Endothelial cell of umbilical vein (primary cell): Measurements from ENCODE around the gene ACTMAP. TPM values are rescaled to one million over a fixed set of nuclear protein-coding genes. Genes with fewer than 3 reads are reported as not detected.

Source experiments
- BruUV-seq: library from RNA; stranded (reverse); fragments of 400-500 nt; replicated peaks from 2 replicates; lab custom pipeline; 2021; lab: Mats Ljungman, UMichigan
- CTCF ChIA-PET: fragments of 300-600, 350-600 bp; sonication (Branson Sonifier 250); formaldehyde crosslinking; loops from one replicate; lab custom pipeline; 2021; ENCODE audit warnings: antibody characterized with exemption, inconsistent platforms; lab: Charles Lee
- POLR2A ChIA-PET: fragments of 300-600, 350-600 bp; sonication (Branson Sonifier 250); formaldehyde crosslinking; loops from one replicate; lab custom pipeline; 2021; ENCODE audit warnings: antibody characterized with exemption, inconsistent platforms; lab: Charles Lee
- DNase-seq: peaks from one replicate; pipeline ENCODE4 v3.0.0-alpha.2; 2011; ENCODE audit warnings: low read depth, low spot score
- FAIRE-seq: peaks from 2 replicates; lab custom pipeline; 2011; peaks lifted over from hg19 to GRCh38; lab: Jason Lieb, UNC
- H2AFZ ChIP-seq: 2 replicates; pipeline ENCODE4 v1.6.0; 2012; ENCODE audit warnings: low read depth, low read length, control low read depth, inconsistent platforms
- H3K27ac ChIP-seq: 2 replicates; pipeline ENCODE4 v1.5.1; 2011; ENCODE audit warnings: low read depth, mild to moderate bottlenecking, control low read depth, low read length, moderate library complexity; ENCODE audit not compliant: insufficient read depth
- H3K27me3 ChIP-seq, 2 experiments: 2 replicates each; pipeline versions ENCODE4 v1.6.0 to v1.6.1; 2011; ENCODE audit warnings: low read length in 2 of 2, mixed read lengths in 1 of 2; ENCODE audit not compliant: control insufficient read depth in 2 of 2, insufficient read depth in 2 of 2
- H3K36me3 ChIP-seq, 2 experiments: 2 replicates in 1 of 2; 3 replicates in 1 of 2; pipeline ENCODE4 v1.5.1; 2011; ENCODE audit warnings: low read length in 2 of 2, mild to moderate bottlenecking in 1 of 2, moderate library complexity in 1 of 2; ENCODE audit not compliant: control insufficient read depth in 2 of 2, insufficient read depth in 2 of 2; ENCODE audit errors: extremely low read depth in 1 of 2
- H3K4me1 ChIP-seq: 3 replicates; pipeline ENCODE4 v1.5.1; 2011; ENCODE audit warnings: mild to moderate bottlenecking, low read length; ENCODE audit not compliant: control insufficient read depth, insufficient read depth; ENCODE audit errors: extremely low read depth
- H3K4me2 ChIP-seq: 2 replicates; pipeline ENCODE4 v1.6.1; 2011; ENCODE audit warnings: low read length, control low read depth, mixed read lengths; ENCODE audit not compliant: insufficient read depth
- H3K4me3 ChIP-seq, 3 experiments: fragments of 200-600 bp in 1 of 3; sonication (generic), shearing (Covaris generic) in 1 of 3; replicated peaks in 1 of 3; 2 replicates each; pipeline ENCODE4 v1.5.1; 2011 to 2016; ENCODE audit warnings: control low read depth in 3 of 3, low read length in 3 of 3, mild to moderate bottlenecking in 2 of 3, inconsistent platforms in 1 of 3, low read depth in 1 of 3, moderate library complexity in 1 of 3; ENCODE audit not compliant: insufficient read depth in 1 of 3
- H3K79me2 ChIP-seq: 2 replicates; pipeline ENCODE4 v1.6.0; 2012; ENCODE audit warnings: low read length, inconsistent platforms; ENCODE audit not compliant: control insufficient read depth, insufficient read depth
- H3K9ac ChIP-seq: replicated peaks from 2 replicates; pipeline ENCODE3; 2011; ENCODE audit warnings: low read length, control low read depth; ENCODE audit not compliant: insufficient read depth; ENCODE audit errors: extremely low read depth
- H3K9me1 ChIP-seq: replicated peaks from 3 replicates; pipeline ENCODE4 v1.6.0; 2011; ENCODE audit warnings: mild to moderate bottlenecking, low read length; ENCODE audit not compliant: control insufficient read depth, insufficient read depth; ENCODE audit errors: extremely low read depth
- H3K9me3 ChIP-seq: replicated peaks from 2 replicates; pipeline ENCODE4 v1.5.1; 2012; ENCODE audit warnings: low read length, inconsistent platforms; ENCODE audit not compliant: control insufficient read depth, insufficient read depth
- H4K20me1 ChIP-seq: replicated peaks from 2 replicates; pipeline ENCODE3; 2011; ENCODE audit warnings: mild to moderate bottlenecking, low read length; ENCODE audit not compliant: control insufficient read depth, insufficient read depth; ENCODE audit errors: extremely low read depth
- EZH2 ChIP-seq: IDR thresholded peaks from 2 replicates; pipeline ENCODE4 v1.6.1; 2012; ENCODE audit warnings: borderline replicate concordance, low read depth, mild to moderate bottlenecking, moderate library complexity, low read length, inconsistent platforms; ENCODE audit not compliant: severe bottlenecking
- FOS ChIP-seq: IDR thresholded peaks from 2 replicates; pipeline ENCODE4 v1.6.1; 2011; ENCODE audit warnings: mild to moderate bottlenecking, low read length, moderate library complexity, borderline replicate concordance; ENCODE audit not compliant: insufficient read depth
- GATA2 ChIP-seq: IDR thresholded peaks from 2 replicates; pipeline ENCODE4 v1.7.0; 2011; ENCODE audit warnings: low read depth, mild to moderate bottlenecking, moderate library complexity, mixed read lengths, low read length; ENCODE audit not compliant: insufficient read length, insufficient read depth
- JUN ChIP-seq: IDR thresholded peaks from 2 replicates; pipeline ENCODE4 v1.6.1; 2011; ENCODE audit warnings: borderline replicate concordance, low read depth; ENCODE audit not compliant: insufficient read length, insufficient read depth
- MYC ChIP-seq: IDR thresholded peaks from one replicate; pipeline ENCODE4 v1.6.1; 2011; ENCODE audit warnings: mild to moderate bottlenecking, low read depth, low read length
- POLR2A ChIP-seq: IDR thresholded peaks from 2 replicates; pipeline ENCODE4 v1.6.1; 2012; ENCODE audit warnings: low read depth, mild to moderate bottlenecking, control low read depth, low read length
- POLR2AphosphoS5 ChIP-seq: IDR thresholded peaks from 2 replicates; pipeline ENCODE4 v1.6.1; 2012; ENCODE audit warnings: low read depth, mild to moderate bottlenecking, control low read depth, low read length, moderate library complexity; ENCODE audit not compliant: insufficient read depth
- dilution Hi-C: fragments of 300-500 bp; cut with MboI; formaldehyde crosslinking; loops from one replicate; pipeline ENCODE4 v1.15.0; 2019; ENCODE audit warnings: low sequenced_read_pairs; ENCODE audit not compliant: extremely low pct_ligation_motif_present
- intact Hi-C: fragments of 100-400 bp; cut with micrococcal nuclease; formaldehyde crosslinking; loops from one replicate; pipeline ENCODE4 v1.10.0; 2022
- polyA plus RNA-seq, 4 experiments: library from polyadenylated mRNA; depleted of rRNA in 3 of 4; stranded (reverse) in 3 of 4; unstranded in 1 of 4; fragments of >200 nt; gene quantifications; 2 replicates each; pipeline versions ENCODE4 v1.2.1 to v1.2.3, GENCODE V29; 2011 to 2012; ENCODE audit warnings: missing spikeins in 1 of 4
- total RNA-seq: library from RNA; stranded (reverse); gene quantifications from 2 replicates; pipeline ENCODE4 v1.2.3, GENCODE V29; 2021
- TF ChIP-seq, protein P1 (sequence below), 2 donors: IDR thresholded peaks; 1 replicate in 1 of 2; 2 replicates in 1 of 2; pipeline ENCODE4 v1.5.1; 2011; ENCODE audit warnings: low read length in 2 of 2, mild to moderate bottlenecking in 2 of 2, moderate library complexity in 2 of 2, control low read depth in 1 of 2, inconsistent platforms in 1 of 2, low read depth in 1 of 2; ENCODE audit not compliant: insufficient read depth in 1 of 2; ENCODE audit errors: extremely low read depth in 1 of 2
- TF ChIP-seq, protein P2 (sequence below): IDR thresholded peaks from 2 replicates; pipeline ENCODE4 v1.6.1; 2011; ENCODE audit not compliant: insufficient read depth, insufficient read length

The ACTMAP gene
- total and polyA plus RNA-seq, 2 donors (not counting 3 experiments of a cell fraction or from before 2014, with no cell fraction given), result 5.2 to 9.1 TPM

DNA sequence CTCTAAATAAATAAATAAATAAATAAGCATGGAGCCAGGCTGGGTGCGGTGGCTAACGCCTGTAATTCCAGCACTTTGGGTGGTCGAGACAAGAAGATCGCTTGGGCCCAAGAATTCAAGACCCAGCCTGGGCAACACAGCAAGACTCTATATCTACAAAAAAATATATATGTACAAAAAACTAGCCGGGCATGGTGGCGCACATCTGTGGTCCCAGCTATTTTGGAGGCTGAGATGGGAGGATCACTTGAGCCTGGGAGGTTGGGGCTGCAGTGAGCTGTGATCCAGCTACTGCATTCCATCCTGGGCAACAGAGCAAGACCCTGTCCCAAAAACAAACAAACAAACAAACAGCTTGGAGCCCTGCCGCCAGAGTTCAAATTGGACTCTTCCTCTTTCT lies 2.7 kb downstream of the ACTMAP start:
- dilution Hi-C loops (no loop called here), intact Hi-C loops (no loop called here)
- Histone ChIP-seq H3K27me3 (no peaks in the 10 kb centered on the region), H3K27ac (no peak overlapping the region), H3K4me1 (peaks cover 21% of the 10 kb centered on the region), H2AFZ (no peak overlapping the region), H4K20me1 (no peaks in the 10 kb centered on the region), H3K9ac (no peak overlapping the region), H3K4me3 (no peak overlapping the region), H3K36me3 (no peaks in the 10 kb centered on the region), H3K4me2 (no peak overlapping the region), H3K79me2 (peaks cover 14% of the 10 kb centered on the region), H3K9me1 (no peaks in the 10 kb centered on the region), H3K9me3 (no peaks in the 10 kb centered on the region)
- TF ChIP-seq POLR2AphosphoS5 (no peak), FOS (no peak), EZH2 (no peak), POLR2A (no peak), MYC (no peak), JUN (no peak), GATA2 (no peak)
- TF ChIP-seq, protein P1, sequence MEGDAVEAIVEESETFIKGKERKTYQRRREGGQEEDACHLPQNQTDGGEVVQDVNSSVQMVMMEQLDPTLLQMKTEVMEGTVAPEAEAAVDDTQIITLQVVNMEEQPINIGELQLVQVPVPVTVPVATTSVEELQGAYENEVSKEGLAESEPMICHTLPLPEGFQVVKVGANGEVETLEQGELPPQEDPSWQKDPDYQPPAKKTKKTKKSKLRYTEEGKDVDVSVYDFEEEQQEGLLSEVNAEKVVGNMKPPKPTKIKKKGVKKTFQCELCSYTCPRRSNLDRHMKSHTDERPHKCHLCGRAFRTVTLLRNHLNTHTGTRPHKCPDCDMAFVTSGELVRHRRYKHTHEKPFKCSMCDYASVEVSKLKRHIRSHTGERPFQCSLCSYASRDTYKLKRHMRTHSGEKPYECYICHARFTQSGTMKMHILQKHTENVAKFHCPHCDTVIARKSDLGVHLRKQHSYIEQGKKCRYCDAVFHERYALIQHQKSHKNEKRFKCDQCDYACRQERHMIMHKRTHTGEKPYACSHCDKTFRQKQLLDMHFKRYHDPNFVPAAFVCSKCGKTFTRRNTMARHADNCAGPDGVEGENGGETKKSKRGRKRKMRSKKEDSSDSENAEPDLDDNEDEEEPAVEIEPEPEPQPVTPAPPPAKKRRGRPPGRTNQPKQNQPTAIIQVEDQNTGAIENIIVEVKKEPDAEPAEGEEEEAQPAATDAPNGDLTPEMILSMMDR (IDR thresholded peaks at IDR 0.05; ENCODE audit: extremely low read depth in 1 of 2, insufficient read depth in 1 of 2, low read depth in 1 of 2, low read length in 2 of 2), result no peak
- TF ChIP-seq, protein P2, sequence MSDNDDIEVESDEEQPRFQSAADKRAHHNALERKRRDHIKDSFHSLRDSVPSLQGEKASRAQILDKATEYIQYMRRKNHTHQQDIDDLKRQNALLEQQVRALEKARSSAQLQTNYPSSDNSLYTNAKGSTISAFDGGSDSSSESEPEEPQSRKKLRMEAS, result no peak
- POLR2A ChIA-PET, result no interaction called here
- CTCF ChIA-PET, result interaction anchor here (0.5 to 1.5 kb wide), 3 partner anchors 30 to 382 kb away, joined by 3 to 4 read pairs (median 3); partner anchors contain the start of gene RAB4B
- DNase-seq, result no peak
- BruUV-seq, result no TSS peak
- no peak for FAIRE-seq
